HT-29 (cell line): ENCODE measurements around the gene RALY. TPM values are rescaled to one million over a fixed set of nuclear protein-coding genes. Genes with fewer than 3 reads are reported as not detected.

Source experiments
- DNase-seq: peaks from one replicate; pipeline ENCODE4 v3.0.0-alpha.2; 2015; ENCODE audit warnings: low spot score
- total RNA-seq: library from RNA; depleted of rRNA; stranded (reverse); fragments of >200 nt; shearing (Covaris generic); gene quantifications from 2 replicates; pipeline ENCODE4 v1.2.3, GENCODE V29; 2014

Gene RALY
- total RNA-seq, 1 experiment from 2014 or later, result 290 TPM

- DNase-seq, result no peak
Measured at GRCh38 chr20:34047010-34047687, 53.4 kb downstream of the RALY start.

GRCh38 chr20:34047917-34048316 is 54.2 kb downstream of the RALY start:
- no peak for DNase-seq

GRCh38 chr20:34049389-34049788 is 55.7 kb downstream of the RALY start:
- DNase-seq, result no peak

DNA sequence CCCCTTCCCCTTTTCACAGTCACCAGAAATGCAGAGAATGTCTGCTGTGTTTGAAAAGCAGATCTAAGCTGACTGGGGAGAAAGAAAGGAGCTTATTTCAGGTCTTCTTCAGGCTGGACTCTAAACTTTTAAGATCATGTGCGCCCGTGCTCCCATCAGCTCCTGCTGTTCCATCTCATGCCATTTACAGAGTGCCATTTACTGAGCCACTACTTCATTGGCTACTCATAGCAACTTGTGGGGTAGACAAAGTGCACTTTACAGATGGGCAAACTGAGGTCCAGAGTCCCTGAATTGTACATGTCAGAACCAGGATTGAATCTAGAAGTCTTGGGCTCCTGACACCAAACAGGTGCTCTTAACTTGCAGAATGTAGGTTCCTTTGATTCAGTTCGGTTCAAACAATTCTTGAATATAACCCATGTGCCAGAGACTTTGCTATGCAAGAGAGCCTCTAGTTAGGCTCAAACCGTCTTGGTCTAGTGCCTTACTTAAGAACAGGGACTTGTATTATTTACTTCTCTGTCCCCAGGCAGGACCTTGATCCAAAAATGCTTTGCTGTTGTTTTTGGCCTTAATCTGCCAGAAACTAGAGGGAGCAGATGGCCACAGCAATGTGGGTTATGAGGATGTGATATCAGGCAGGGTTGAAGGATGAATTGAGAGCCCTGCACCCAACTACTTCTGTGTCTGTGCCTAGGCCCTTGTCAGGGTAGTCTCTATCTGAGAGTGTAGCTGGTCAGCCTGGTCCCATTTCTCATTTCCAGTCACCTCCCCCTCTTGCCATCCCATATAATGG is 56.4 kb downstream of the RALY start:
- DNase-seq, result no peak

DNA sequence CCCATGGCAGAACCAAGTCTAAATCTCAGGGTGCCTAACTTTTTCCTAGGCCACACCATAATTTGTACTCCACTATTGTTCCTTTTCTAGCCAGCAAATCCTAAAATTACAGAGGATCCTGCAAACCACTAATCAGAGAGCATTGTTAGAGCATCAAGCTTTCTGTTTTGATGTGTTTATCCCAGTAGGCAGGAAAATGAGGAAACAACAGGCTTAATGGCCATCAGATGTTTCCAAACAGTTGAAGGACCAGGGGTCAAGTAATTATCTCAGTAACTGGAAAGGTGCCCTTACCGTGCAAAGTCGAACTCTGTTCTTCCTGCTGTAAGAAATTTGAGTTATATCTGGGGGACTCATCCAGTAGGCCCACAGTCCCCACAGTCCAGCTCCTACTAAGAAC is 58.7 kb downstream of the RALY start:
- DNase-seq, result no peak

- DNase-seq, result no peak
Measured at GRCh38 chr20:34055290-34055689, 61.6 kb downstream of the RALY start.

DNA sequence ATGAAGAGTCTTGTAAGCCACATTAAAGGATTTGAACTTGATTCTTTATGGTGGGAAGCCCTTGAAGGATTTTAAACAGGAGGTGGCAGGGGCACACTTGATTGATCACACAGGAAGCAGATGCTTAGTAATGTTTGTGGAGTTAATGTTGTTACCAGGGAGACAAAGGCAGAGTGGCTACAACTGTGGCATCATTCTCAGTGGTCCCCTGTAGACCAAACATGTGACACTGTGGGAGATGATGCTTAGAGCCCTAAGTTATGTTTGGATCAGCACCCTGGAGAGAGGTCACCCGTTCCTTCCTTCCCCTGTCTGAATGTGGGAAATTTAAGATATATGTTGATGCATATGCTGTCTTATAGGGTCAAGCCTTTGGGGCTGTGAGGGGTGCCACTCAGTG is 65.1 kb downstream of the RALY start:
- no peak for DNase-seq

DNA sequence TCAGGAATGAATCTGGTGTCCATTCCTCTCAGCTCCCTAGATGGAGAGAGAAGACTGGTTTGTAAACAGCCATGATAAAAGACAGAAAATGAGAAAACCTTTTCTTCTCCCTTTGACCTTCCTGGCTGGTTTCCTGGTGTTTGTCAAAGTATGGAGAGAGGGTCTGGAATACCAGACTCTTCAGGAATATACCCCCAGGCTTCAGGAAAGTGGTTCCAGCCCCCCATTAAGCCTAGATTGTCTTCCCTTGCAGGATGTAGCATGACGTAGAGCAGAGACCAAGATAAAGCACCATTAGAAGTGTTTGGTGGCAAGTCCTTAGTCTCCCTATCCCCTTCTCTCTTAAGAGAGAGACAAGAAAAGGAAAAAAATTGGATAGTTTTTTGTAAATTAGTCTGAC is 67.3 kb downstream of the RALY start:
- DNase-seq, result no peak

DNA sequence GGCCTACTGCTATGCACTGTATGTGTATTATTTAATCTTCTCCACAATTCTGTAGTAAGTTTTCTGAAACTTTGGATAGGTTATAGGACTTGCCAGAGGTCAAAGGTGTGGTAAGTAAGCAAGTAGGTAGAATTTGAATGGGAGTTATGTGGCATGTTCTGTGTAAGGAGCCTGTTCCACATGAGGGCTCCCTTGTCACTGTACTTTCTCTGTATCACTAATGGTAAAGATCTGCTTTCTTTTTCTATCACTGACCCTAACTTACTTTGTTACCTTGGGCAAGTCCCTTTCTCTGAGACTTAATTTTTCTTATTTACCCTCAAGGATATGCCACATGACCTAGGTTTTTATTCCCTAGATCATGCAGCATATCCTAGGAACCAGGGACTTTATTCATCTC is 68.0 kb downstream of the RALY start:
- DNase-seq, result no peak

- no peak for DNase-seq
Measured at GRCh38 chr20:34062570-34063482, 69.1 kb downstream of the RALY start.

GRCh38 chr20:34064286-34064685 is 70.6 kb downstream of the RALY start:
- DNase-seq, result no peak

DNA sequence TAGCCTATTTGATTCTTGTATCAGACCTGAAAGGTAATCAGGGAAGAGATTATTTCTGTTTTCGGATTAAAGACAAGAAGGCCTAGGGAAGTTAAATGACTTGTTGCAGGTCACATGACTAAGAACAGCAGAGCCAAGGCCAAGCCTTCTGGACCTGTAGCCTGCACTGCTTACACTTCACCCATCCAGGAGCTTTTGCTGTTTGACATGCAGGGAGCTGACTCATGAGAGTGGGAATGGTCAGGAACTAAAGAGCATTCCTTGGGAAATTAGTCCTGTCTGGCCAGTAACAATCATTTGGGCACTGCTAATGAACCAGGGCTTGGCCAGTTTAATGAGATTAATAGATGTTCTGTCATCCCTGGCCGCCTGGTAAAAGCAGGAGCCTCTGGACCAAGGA is 71.5 kb downstream of the RALY start:
- DNase-seq, result no peak

DNA sequence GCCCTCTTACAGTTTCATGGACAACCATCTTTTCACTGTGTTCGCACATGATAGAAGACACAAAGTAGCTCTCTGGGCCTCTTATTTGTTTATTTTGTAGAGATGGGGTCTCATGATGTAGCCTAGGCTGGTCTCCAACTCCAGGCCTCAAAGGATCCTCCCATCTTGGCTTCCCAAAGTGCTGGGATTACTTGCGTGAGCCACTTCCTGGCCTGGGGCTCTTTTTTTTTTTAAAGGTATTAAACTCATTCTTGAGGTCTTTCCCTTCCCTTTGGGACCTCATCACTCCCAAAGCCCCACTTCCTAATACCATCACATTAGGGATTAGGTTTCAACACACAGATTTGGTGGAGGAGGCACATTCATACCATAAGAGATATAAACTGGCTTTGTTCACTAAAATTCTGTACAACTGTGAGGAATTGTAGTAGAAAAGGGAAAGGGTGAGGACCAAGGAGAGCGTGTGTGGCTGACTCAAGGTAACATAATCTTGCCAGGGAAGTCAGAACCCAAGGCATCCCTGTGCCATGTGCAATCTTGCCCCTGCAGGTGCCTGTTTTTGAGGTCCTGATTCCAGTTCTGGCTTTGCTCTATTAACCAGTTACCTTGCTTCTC is 72.9 kb downstream of the RALY start:
- DNase-seq, result no peak

DNA sequence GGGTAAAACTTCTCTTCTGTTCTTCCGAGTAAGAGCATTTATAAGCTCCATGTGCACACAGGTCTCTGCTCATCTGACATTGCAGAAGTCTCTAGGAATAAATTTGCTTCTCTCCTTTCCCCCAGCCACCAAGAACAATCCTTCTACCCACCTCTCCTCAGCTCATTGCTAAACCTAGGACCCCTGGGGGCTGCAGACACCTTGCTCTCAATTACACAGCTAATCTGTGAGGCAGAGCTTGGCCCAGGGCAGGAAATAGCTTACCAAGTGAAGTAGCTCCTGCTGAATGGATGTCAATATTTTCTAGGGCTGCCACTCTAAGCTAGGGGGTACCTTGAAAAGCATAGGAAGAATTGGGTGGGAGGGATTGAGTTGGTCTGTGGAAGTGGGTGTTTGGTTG is 74.3 kb downstream of the RALY start:
- DNase-seq, result no peak

DNA sequence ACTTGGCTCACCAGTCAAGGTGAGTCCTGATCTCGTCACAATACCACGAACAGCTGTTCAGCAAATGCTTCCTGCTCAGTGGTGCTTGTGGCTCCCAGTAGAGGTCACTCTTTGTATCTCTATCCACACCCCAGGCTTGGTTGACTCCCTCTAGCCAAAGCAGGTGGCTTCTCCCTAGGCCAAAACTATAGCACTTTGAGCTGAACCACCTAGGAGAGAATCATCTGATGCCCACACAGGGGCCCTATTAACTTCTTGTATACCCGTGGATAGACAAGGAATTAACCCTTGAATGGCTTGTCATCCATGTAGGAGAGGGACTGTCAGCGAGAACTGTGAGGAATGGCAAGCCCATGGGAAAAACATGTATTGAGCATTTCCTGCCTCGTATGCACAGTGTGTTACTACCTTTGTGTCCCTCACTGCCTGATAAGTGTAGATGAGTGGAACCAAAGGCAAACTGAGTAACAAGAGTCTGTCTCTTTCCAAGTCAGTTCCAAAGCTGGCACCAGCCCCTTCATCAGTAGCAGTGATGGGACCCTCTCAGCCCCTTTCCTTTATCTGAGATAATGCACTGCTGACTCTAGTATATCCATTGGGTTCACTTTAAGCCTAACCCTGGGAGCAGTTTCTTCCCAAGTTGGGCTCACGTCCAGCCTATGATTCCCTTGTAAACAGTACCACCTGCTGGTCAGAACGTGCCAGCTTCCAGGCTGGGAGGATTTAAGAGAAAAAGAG is 75.8 kb downstream of the RALY start:
- peak; percentile 96 for DNase-seq

DNA sequence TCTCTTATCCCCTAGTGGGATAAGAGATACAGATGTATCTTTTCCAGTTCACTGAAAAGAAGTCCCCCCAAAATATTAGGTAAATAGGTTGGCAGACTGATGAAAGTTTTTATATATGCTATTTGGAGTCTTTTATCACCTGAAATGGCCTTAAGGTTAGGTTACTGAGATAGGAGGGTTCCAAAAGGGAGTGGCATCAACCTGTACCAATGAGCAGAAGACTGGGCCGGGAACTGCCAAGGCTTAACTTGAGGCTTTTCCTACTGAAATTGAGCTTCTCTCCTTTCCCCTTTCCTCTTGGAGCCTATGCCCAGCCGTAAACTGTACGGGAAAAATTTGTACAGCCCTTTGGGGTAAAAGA is 76.3 kb downstream of the RALY start:
- DNase-seq, result no peak

DNA sequence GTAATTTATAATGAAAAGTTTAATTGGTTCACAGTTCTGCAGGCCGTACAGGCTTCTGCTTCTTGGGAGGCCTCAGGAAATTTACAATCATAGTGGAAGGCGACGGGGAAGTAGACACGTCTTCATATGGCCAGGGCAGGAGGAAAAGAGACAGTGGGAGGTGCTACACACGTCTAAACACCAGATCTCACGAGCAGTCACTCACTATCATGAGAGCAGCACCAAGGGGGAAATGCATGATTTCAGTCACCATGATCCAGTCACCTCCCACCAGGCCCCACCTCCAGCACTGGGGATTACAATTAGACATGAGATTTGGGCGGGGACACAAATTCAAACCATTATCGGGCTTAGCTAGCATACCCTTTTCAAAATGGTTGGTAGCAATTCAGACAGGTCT is 77.1 kb downstream of the RALY start:
- DNase-seq, result no peak

- DNase-seq, result no peak
Measured at GRCh38 chr20:34072076-34072475, 78.4 kb downstream of the RALY start.

GRCh38 chr20:34072778-34073177 is 79.1 kb downstream of the RALY start:
- no peak for DNase-seq

DNA sequence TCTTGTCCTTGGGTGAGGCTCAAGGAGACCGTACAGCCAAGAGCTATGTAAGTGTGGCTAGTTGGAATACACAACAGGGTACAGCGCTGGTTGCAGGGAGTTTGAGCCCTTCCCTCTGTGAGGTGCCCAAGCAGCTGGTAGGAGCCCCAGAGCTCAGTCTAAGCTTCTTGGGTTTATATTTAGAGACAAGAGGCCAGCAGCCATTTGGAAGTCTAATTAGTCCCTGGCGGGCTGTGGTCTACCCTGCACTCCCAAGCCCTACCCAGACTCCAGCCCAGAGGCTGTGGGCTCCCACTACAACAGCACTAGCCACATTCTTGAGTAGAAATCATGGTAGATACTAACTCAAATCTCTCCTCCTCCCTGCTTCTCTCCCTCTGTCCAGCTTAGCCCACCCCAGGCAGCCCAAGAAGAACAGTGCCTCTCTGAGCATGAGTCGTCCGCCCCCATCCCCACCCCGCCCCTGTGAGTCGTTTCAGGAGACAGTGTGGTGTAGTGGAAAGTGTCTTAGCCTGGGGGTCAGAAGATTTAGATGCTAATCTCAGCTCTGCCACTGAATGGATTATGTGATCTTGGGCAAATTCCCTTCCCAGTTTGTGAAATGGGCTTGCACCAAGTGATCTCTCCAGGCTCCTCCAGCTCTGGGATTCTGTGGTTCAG is 80.5 kb downstream of the RALY start:
- DNase-seq, result no peak

GRCh38 chr20:34075647-34076046 is 81.9 kb downstream of the RALY start:
- DNase-seq, result no peak
